ENCODE data around the gene AKNA. TPM values are rescaled to one million over a fixed set of nuclear protein-coding genes. Genes with fewer than 3 reads are reported as not detected.
A peak's percentile ranks its signal among the peaks of the same experiment; 100 is the strongest.

Gene AKNA
- total and polyA plus RNA-seq, 2 of the 8 experiments (the other 6 are each of a cell fraction or from before 2014, with no cell fraction given), result 21.0 to 27.4 TPM

DNA sequence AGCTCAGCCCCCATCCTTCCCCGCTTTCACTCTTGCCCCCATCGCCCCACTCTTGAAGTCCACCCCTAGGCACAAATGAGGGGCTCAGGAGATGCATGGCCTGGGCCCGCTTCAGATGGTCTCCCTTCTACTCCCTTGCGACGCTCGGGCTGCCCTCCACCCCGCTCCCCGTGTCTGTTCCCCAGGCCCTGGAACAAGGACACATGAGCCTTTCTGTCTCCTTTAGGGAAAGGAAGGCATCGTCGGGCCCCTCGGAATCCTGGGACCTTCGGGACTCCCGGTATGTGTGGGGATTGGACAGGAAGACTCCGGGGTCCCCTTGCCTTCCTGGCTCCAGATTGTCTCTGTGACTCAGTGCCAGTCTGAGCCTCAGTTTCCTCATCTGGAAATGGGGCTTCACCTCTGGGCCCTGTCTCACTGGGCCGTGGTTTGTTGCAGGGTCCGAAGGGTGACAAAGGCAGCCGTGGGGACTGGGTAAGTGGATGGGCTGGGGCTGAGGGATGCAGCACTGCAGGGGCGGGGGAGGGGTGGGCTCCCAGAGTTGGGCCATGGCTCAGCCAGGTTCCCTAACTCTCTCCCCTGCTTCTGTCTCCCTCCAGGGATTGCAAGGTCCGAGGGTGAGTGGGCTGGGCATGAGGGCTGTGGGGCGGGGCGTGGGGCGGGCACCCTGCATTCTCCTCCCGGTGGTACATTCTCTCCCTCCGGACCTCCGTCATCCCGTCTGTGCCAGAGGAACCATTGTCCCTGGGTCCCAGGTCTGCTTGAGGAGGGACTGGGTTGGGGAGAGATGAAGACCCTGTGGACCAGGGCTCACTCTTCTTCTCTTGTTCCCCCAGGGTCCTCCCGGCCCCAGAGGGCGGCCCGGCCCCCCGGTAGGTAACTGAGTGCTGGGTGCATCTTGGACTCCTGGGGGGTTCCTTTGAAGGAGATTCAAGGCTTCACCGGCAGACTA lies 86.7 kb downstream of the AKNA start:
- CTCF ChIA-PET (ENCODE audit: partially characterized antibody), result interaction anchor here (1.0 to 2.0 kb wide), 5 partner anchors 8 to 219 kb away, joined by 3 to 11 read pairs (median 4); no protein-coding TSS in a partner anchor
- no peak for FAIRE-seq
- peaks cover 0 to 15% (median 3%) of the 10 kb centered on the region in 4 experiments; a peak in 4 of 8 replicates for H3K36me3 ChIP-seq (ENCODE audit: control insufficient read depth in 2 of 4, insufficient read depth in 4 of 4, low read length in 3 of 4)
- TF ChIP-seq NANOG (IDR thresholded peaks at IDR 0.05; ENCODE audit: insufficient read depth, low read depth, low read length, poor library complexity, severe bottlenecking), result no peak
- TF ChIP-seq, protein P1, sequence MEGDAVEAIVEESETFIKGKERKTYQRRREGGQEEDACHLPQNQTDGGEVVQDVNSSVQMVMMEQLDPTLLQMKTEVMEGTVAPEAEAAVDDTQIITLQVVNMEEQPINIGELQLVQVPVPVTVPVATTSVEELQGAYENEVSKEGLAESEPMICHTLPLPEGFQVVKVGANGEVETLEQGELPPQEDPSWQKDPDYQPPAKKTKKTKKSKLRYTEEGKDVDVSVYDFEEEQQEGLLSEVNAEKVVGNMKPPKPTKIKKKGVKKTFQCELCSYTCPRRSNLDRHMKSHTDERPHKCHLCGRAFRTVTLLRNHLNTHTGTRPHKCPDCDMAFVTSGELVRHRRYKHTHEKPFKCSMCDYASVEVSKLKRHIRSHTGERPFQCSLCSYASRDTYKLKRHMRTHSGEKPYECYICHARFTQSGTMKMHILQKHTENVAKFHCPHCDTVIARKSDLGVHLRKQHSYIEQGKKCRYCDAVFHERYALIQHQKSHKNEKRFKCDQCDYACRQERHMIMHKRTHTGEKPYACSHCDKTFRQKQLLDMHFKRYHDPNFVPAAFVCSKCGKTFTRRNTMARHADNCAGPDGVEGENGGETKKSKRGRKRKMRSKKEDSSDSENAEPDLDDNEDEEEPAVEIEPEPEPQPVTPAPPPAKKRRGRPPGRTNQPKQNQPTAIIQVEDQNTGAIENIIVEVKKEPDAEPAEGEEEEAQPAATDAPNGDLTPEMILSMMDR (IDR thresholded peaks at IDR 0.05; ENCODE audit: control extremely low read depth in 1 of 3, insufficient read depth in 1 of 3, low read depth in 1 of 3, low read length in 3 of 3), result no peak
- TF ChIP-seq GABPA (IDR thresholded peaks at IDR 0.05; ENCODE audit: borderline replicate concordance, insufficient read depth, low read length), result no peak
- no peak for TF ChIP-seq CHD1 (IDR thresholded peaks at IDR 0.05; ENCODE audit: low read depth, low read length)
- no peak for TF ChIP-seq ZNF274 (IDR thresholded peaks at IDR 0.05; ENCODE audit: borderline replicate concordance, extremely low read depth, low read length)
- no peak for TF ChIP-seq SP1 (IDR thresholded peaks at IDR 0.05; ENCODE audit: low read depth, low read length)

More for the DNA sequence above, 86.7 kb downstream of the AKNA start:
- Histone ChIP-seq H4K91ac (replicated peaks; ENCODE audit: insufficient read length, low read length) (no peak overlapping the region), H2BK15ac (ENCODE audit: low read length) (no peak overlapping the region), H3K79me1 (ENCODE audit: low read depth, low read length) (no peaks in the 10 kb centered on the region), H3K56ac (replicated peaks; ENCODE audit: insufficient read length, low read depth, low read length) (no peak overlapping the region), H3K27me3 (replicated peaks in 1 of 4; ENCODE audit: control insufficient read depth in 3 of 4, extremely low read depth in 1 of 4, insufficient read depth in 3 of 4, low read length in 3 of 4) (no peaks in the 10 kb centered on the region), H3K9ac (replicated peaks in 1 of 4; ENCODE audit: extremely low read depth in 1 of 4, low read depth in 3 of 4, low read length in 3 of 4) (no peak overlapping the region), H2BK120ac (replicated peaks; ENCODE audit: low read depth, low read length) (no peak overlapping the region), H4K5ac (ENCODE audit: insufficient read length, low read depth, low read length) (no peak overlapping the region), H2BK5ac (ENCODE audit: low read depth, low read length) (no peak overlapping the region), H4K20me1 (replicated peaks in 1 of 2; ENCODE audit: control insufficient read depth in 1 of 2, insufficient read depth in 2 of 2, low read length in 2 of 2) (peaks cover 0 to 1% of the 10 kb centered on the region in 2 experiments), H2BK20ac (ENCODE audit: low read length) (no peak overlapping the region), H3K4me2 (ENCODE audit: insufficient read depth in 1 of 2, low read depth in 2 of 2, low read length in 2 of 2) (no peak overlapping the region), H3K14ac (ENCODE audit: insufficient read length) (no peak overlapping the region), H4K8ac (ENCODE audit: extremely low read depth, insufficient read depth, low read length) (no peak overlapping the region), H3K18ac (ENCODE audit: extremely low read depth, low read length) (no peak overlapping the region), H3K4ac (replicated peaks; ENCODE audit: insufficient read length, low read depth, low read length) (no peak overlapping the region), H3K4me3 (ENCODE audit: extremely low read depth in 1 of 4, insufficient read depth in 2 of 4, low read depth in 3 of 4, low read length in 4 of 4) (no peak overlapping the region), H3K4me1 (replicated peaks in 1 of 4; ENCODE audit: control insufficient read depth in 3 of 4, insufficient read depth in 4 of 4, low read length in 3 of 4) (no peaks in the 10 kb centered on the region; a peak in 2 of 7 replicates), H3K23ac (ENCODE audit: insufficient read length) (no peak overlapping the region), H3K79me2 (ENCODE audit: control insufficient read depth in 1 of 2, insufficient read depth in 2 of 2, low read length in 2 of 2) (no peaks in the 10 kb centered on the region), H3K9me3 (ENCODE audit: insufficient read depth in 2 of 2, low read depth in 1 of 2, low read length in 1 of 2) (no peaks in the 10 kb centered on the region), H3K27ac (ENCODE audit: low read depth, low read length) (no peak overlapping the region), H3K23me2 (ENCODE audit: low read depth, low read length) (no peaks in the 10 kb centered on the region), H2AFZ (ENCODE audit: low read length) (no peak overlapping the region), H2AK5ac (ENCODE audit: low read depth, low read length) (no peak overlapping the region), H2BK12ac (ENCODE audit: low read depth, low read length) (no peak overlapping the region)
- 94% methylated on average over 21 of the region's 31 CpGs; no CpG with 5 or more reads in 1 of the 2 experiments for WGBS, 2 experiments (ENCODE audit: extremely low coverage in 1 of 2, insufficient coverage in 1 of 2, insufficient read length in 1 of 2, insufficient replicate concordance in 2 of 2, low coverage in 1 of 2, low lambda C conversion rate in 2 of 2, missing lambda C conversion rate in 1 of 2)
- peak in 1 of 2 experiments; percentile 35 for DNase-seq (ENCODE audit: low read depth in 1 of 2, low spot score in 2 of 2)
- POLR2A ChIA-PET (ENCODE audit: partially characterized antibody), result interaction anchor here (1.5 kb wide), 1 partner anchor 10 kb away, joined by 3 read pairs; no protein-coding TSS in a partner anchor
